GM19043 (cell line): Measurements from ENCODE around the gene MCM3AP.

ENCODE experiments used
- ATAC-seq: cut with Tn5 transposase; IDR thresholded peaks from one replicate; pipeline ENCODE4 v1.9.1; 2021; ENCODE audit warnings: low read depth; ENCODE audit not compliant: unreplicated experiment

MCM3AP gene

GRCh38 chr21:46274797-46275390, 10.5 kb downstream of the MCM3AP start:
- no peak for ATAC-seq

- ATAC-seq = no peak
Measured at GRCh38 chr21:46273341-46273740, 12.1 kb downstream of the MCM3AP start.

- no peak for ATAC-seq
Measured at GRCh38 chr21:46269466-46269865, 15.9 kb downstream of the MCM3AP start.

GRCh38 chr21:46268371-46268770, 17.0 kb downstream of the MCM3AP start:
- no peak for ATAC-seq

- ATAC-seq = no peak
Measured at GRCh38 chr21:46266946-46267345, 18.5 kb downstream of the MCM3AP start.

- ATAC-seq = no peak
Measured at GRCh38 chr21:46265736-46266525, 19.5 kb downstream of the MCM3AP start.

- no peak for ATAC-seq
Measured at GRCh38 chr21:46264690-46265144, 20.7 kb downstream of the MCM3AP start.

GRCh38 chr21:46264046-46264689, 21.2 kb downstream of the MCM3AP start:
- no peak for ATAC-seq

- ATAC-seq = no peak
Measured at GRCh38 chr21:46256501-46256994, 28.9 kb downstream of the MCM3AP start.

GRCh38 chr21:46255758-46256337, 29.6 kb downstream of the MCM3AP start:
- no peak for ATAC-seq

GRCh38 chr21:46255166-46255565, 30.2 kb downstream of the MCM3AP start:
- ATAC-seq = no peak

GRCh38 chr21:46254208-46254975, 31.0 kb downstream of the MCM3AP start:
- no peak for ATAC-seq

- ATAC-seq = no peak
Measured at GRCh38 chr21:46253610-46254124, 31.7 kb downstream of the MCM3AP start.

GRCh38 chr21:46252840-46253239, 32.6 kb downstream of the MCM3AP start:
- no peak for ATAC-seq

- no peak for ATAC-seq
Measured at GRCh38 chr21:46250146-46250725, 35.2 kb downstream of the MCM3AP start.

GRCh38 chr21:46248827-46249226, 36.6 kb downstream of the MCM3AP start:
- ATAC-seq = no peak

- ATAC-seq = no peak
Measured at GRCh38 chr21:46248422-46248782, 37.0 kb downstream of the MCM3AP start.

- no peak for ATAC-seq
Measured at GRCh38 chr21:46247699-46248421, 37.6 kb downstream of the MCM3AP start.

- no peak for ATAC-seq
Measured at GRCh38 chr21:46246345-46246744, 39.1 kb downstream of the MCM3AP start.
